ENCODE results near the gene GEMIN5.
"Not testable (repeated sequence)": the region's sequence is repeated elsewhere in the genome, so short reads cannot be mapped to it uniquely, and the experiment has no call there.

The GEMIN5 gene

GRCh38 chr5:154917757-154918156 is 20.3 kb downstream of the GEMIN5 start:
- no peak overlapping the region for H3K4me3 ChIP-seq (ENCODE audit: low read depth, low read length)
- TF ChIP-seq CTCF (IDR thresholded peaks at IDR 0.05; ENCODE audit: low read depth, low read length), result no peak

GRCh38 chr5:154916874-154917273 is 21.1 kb downstream of the GEMIN5 start:
- no peak overlapping the region for H3K4me3 ChIP-seq (ENCODE audit: low read depth, low read length)
- TF ChIP-seq CTCF (IDR thresholded peaks at IDR 0.05; ENCODE audit: low read depth, low read length), result no peak

GRCh38 chr5:154905601-154906000 is 32.4 kb downstream of the GEMIN5 start:
- H3K4me3 ChIP-seq (ENCODE audit: low read depth, low read length), result not testable (repeated sequence)

GRCh38 chr5:154901913-154902312 is 36.1 kb downstream of the GEMIN5 start:
- TF ChIP-seq CTCF (IDR thresholded peaks at IDR 0.05; ENCODE audit: low read depth, low read length), result no peak
- H3K4me3 ChIP-seq (ENCODE audit: low read depth, low read length), result no peak overlapping the region

- no peak overlapping the region for H3K4me3 ChIP-seq (ENCODE audit: low read depth, low read length)
- TF ChIP-seq CTCF (IDR thresholded peaks at IDR 0.05; ENCODE audit: low read depth, low read length), result no peak
Observed at GRCh38 chr5:154901276-154901675, 36.7 kb downstream of the GEMIN5 start.

- no peak for TF ChIP-seq CTCF (IDR thresholded peaks at IDR 0.05; ENCODE audit: low read depth, low read length)
- no peak overlapping the region for H3K4me3 ChIP-seq (ENCODE audit: low read depth, low read length)
Observed at GRCh38 chr5:154900066-154900465, 37.9 kb downstream of the GEMIN5 start.

- H3K4me3 ChIP-seq (ENCODE audit: low read depth, low read length), result no peak overlapping the region
- TF ChIP-seq CTCF (IDR thresholded peaks at IDR 0.05; ENCODE audit: low read depth, low read length), result no peak
Observed at GRCh38 chr5:154899151-154899816, 38.7 kb downstream of the GEMIN5 start.

- no peak for TF ChIP-seq CTCF (IDR thresholded peaks at IDR 0.05; ENCODE audit: low read depth, low read length)
Observed at GRCh38 chr5:154898210-154898609, 39.8 kb downstream of the GEMIN5 start.

More at GRCh38 chr5:154898210-154898609, 39.8 kb downstream of the GEMIN5 start:
- no peak overlapping the region for H3K4me3 ChIP-seq (ENCODE audit: low read depth, low read length)

All from WI38 (cell line).